A549 (cell line): ENCODE data around the gene NMBR.

Source experiments
- EHMT2 ChIP-seq: fragments of 200-600 bp; sonication (generic); IDR thresholded peaks from 2 replicates; pipeline ENCODE4 v1.6.1; 2016; ENCODE audit warnings: antibody characterized with exemption, low read depth, mild to moderate bottlenecking, moderate library complexity
- EP300 ChIP-seq, 2 experiments: fragments of >200 bp; sonication (Bioruptor Twin); formaldehyde crosslinking; IDR thresholded peaks; 2 replicates in 1 of 2; 3 replicates in 1 of 2; pipeline ENCODE4 v1.6.1; 2016 to 2017
- HDAC2 ChIP-seq: fragments of 200-600 bp; sonication (generic); IDR thresholded peaks from 2 replicates; pipeline ENCODE4 v1.6.1; 2016
- JUN ChIP-seq, 2 experiments: fragments of >200 bp; sonication (Bioruptor Twin); formaldehyde crosslinking; IDR thresholded peaks; 2 replicates in 1 of 2; 3 replicates in 1 of 2; pipeline ENCODE4 v1.6.1; 2016 to 2017
- KDM1A ChIP-seq: fragments of 200-600 bp; sonication (generic); IDR thresholded peaks from 2 replicates; pipeline ENCODE4 v1.6.1; 2016; ENCODE audit warnings: low read depth, mild to moderate bottlenecking
- KDM5A ChIP-seq: fragments of 200-600 bp; sonication (generic); IDR thresholded peaks from 2 replicates; pipeline ENCODE4 v1.6.1; 2016; ENCODE audit warnings: antibody characterized with exemption, mild to moderate bottlenecking
- MYC ChIP-seq: IDR thresholded peaks from 2 replicates; pipeline ENCODE4 v1.6.1; 2012; ENCODE audit warnings: mild to moderate bottlenecking, inconsistent platforms, low read length, improper control_type of control experiment, borderline replicate concordance
- NPAS2 ChIP-seq: fragments of 250-450 bp; sonication (Bioruptor Pico); IDR thresholded peaks from 2 replicates; pipeline ENCODE4 v1.8.0; 2022; ENCODE audit warnings: mild to moderate bottlenecking, moderate library complexity, borderline replicate concordance
- POLR2A ChIP-seq: IDR thresholded peaks from 2 replicates; pipeline ENCODE4 v1.6.1; 2012; ENCODE audit warnings: mild to moderate bottlenecking, low read length
- RAD21 ChIP-seq, 2 experiments: fragments of >200 bp in 1 of 2; sonication (Bioruptor Twin) in 1 of 2; formaldehyde crosslinking in 1 of 2; IDR thresholded peaks in 1 of 2; conservative IDR thresholded peaks in 1 of 2; 2 replicates in 1 of 2; 3 replicates in 1 of 2; pipeline ENCODE4 v1.6.1; 2012 to 2018; ENCODE audit warnings: inconsistent platforms in 1 of 2
- TP53 ChIP-seq: fragments of 250-450 bp; sonication (Bioruptor Pico); IDR thresholded peaks from 2 replicates; pipeline ENCODE4 v1.5.0; 2021; ENCODE audit warnings: mild to moderate bottlenecking, moderate library complexity
- ZFP36 ChIP-seq: fragments of 450-650 bp; IDR thresholded peaks from 2 replicates; pipeline ENCODE4 v1.6.1; 2014; ENCODE audit warnings: borderline replicate concordance; ENCODE audit not compliant: partially characterized antibody
- TF ChIP-seq, protein P1 (sequence below): fragments of >200 bp; sonication (Bioruptor Twin); formaldehyde crosslinking; IDR thresholded peaks from 3 replicates; pipeline ENCODE4 v1.5.1; 2016
- TF ChIP-seq, protein P2 (sequence below): fragments of >200 bp; sonication (Bioruptor Twin); formaldehyde crosslinking; IDR thresholded peaks from 3 replicates; pipeline ENCODE4 v1.6.1; 2016

GRCh38 chr6:142172758-142173157, 25.8 kb upstream of the NMBR start:
- TF ChIP-seq NPAS2 (no peak), JUN (IDR thresholded peaks at IDR 0.05) (no peak), EP300 (IDR thresholded peaks at IDR 0.05) (no peak), RAD21 (conservative IDR thresholded peaks at IDR 0.05 in 1 of 2, IDR thresholded peaks at IDR 0.05 in 1 of 2) (no peak), TP53 (CRISPR knock-in tag) (no peak), ZFP36 (no peak), HDAC2 (no peak), EHMT2 (no peak), POLR2A (no peak), KDM5A (no peak), KDM1A (no peak), MYC (no peak)
- TF ChIP-seq, protein P1, sequence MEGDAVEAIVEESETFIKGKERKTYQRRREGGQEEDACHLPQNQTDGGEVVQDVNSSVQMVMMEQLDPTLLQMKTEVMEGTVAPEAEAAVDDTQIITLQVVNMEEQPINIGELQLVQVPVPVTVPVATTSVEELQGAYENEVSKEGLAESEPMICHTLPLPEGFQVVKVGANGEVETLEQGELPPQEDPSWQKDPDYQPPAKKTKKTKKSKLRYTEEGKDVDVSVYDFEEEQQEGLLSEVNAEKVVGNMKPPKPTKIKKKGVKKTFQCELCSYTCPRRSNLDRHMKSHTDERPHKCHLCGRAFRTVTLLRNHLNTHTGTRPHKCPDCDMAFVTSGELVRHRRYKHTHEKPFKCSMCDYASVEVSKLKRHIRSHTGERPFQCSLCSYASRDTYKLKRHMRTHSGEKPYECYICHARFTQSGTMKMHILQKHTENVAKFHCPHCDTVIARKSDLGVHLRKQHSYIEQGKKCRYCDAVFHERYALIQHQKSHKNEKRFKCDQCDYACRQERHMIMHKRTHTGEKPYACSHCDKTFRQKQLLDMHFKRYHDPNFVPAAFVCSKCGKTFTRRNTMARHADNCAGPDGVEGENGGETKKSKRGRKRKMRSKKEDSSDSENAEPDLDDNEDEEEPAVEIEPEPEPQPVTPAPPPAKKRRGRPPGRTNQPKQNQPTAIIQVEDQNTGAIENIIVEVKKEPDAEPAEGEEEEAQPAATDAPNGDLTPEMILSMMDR = no peak
- TF ChIP-seq, protein P2, sequence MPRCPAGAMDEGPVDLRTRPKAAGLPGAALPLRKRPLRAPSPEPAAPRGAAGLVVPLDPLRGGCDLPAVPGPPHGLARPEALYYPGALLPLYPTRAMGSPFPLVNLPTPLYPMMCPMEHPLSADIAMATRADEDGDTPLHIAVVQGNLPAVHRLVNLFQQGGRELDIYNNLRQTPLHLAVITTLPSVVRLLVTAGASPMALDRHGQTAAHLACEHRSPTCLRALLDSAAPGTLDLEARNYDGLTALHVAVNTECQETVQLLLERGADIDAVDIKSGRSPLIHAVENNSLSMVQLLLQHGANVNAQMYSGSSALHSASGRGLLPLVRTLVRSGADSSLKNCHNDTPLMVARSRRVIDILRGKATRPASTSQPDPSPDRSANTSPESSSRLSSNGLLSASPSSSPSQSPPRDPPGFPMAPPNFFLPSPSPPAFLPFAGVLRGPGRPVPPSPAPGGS = no peak
